Measurements from ENCODE around the gene DCAF15. TPM values are rescaled to one million over a fixed set of nuclear protein-coding genes. Genes with fewer than 3 reads are reported as not detected.
A peak's percentile ranks its signal among the peaks of the same experiment; 100 is the strongest.

Gene DCAF15
- total RNA-seq, 1 donor from 2014 or later, result 85.6 TPM

DNA sequence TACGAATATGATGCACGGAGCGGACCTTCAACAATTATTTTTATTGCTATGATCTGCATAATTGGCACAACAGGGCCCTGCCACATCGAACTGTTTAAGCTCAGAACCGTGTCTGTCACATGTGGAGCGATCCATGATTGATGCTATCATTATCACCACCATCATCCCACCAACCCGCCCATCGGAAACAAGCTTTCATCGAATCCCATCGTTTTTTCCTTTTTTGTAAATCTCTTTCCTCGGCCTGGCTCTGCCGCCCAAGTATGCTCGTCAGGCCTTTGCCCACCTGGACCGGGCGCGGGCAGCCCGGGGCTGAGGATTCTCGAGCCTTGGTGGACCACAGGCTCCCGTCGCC is 533 bp upstream of the DCAF15 start:
- DNase-seq (ENCODE audit: low read depth, low spot score), result no peak
- Mint-ChIP-seq H3K4me1 (peaks cover 15% of the 10 kb centered on the region), H3K27ac (ENCODE audit: unreplicated experiment) (no peak overlapping the region), H3K9me3 (no peaks in the 10 kb centered on the region), H3K4me3 (peak overlapping the region; percentile 99), H3K27me3 (ENCODE audit: low read depth) (no peaks in the 10 kb centered on the region), H3K36me3 (ENCODE audit: low read depth) (no peaks in the 10 kb centered on the region)
- no peak for TF ChIP-seq CTCF (conservative IDR thresholded peaks at IDR 0.05)

DNA sequence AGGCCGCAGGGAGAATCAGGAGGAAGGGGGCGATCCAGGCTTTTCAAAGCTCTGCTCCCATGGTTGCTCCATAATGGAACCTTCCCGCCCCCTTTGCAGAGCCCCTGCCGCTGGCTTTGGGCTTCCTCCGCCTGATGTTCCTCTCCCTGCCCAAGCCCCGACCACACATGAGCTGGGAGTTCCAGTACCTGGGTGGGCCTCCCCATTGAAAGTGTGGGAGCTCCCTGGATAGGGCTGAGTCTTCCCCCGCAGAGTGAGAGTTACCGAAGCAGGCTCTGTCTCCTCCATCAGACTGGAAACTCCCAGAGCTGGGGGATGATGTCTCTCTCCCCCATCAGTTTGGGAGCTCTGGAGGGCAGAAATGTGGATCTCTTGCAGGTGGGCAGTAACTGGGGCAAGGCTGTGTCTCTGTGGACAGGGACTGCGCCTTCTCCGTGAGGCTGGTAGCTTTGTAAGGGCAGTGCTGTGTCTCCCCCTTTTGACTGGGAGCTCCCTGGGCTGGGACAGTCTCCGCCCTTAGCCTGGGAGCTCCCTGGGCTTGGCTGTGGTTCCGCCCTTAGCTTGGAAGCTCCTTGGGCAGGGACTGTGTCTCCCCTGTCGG is 722 bp downstream of the DCAF15 start:
- Mint-ChIP-seq H3K4me1 (peaks cover 15% of the 10 kb centered on the region), H3K9me3 (no peaks in the 10 kb centered on the region)

DNA sequence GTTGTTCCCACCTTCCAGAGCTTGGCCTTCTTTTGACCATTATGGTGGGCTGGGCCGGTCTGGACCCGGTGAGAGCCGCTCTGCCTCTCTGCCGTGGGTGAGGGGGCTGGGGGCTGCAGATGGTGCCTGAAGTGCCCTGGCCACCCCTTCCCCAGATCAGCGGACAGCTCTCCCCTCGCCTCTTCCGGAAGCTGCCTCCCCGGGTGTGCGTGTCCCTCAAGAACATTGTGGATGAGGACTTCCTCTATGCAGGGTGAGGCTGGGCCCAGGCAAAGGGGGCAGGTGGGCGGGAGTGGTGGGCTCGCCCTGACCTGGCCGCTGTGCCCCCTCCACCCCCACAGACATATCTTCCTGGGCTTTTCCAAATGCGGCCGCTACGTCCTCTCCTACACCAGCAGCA is 1.9 kb downstream of the DCAF15 start:
- Mint-ChIP-seq H3K27me3 (ENCODE audit: low read depth) (no peaks in the 10 kb centered on the region), H3K4me3 (peak overlapping the region; percentile 90), H3K4me1 (peaks cover 15% of the 10 kb centered on the region), H3K36me3 (ENCODE audit: low read depth) (no peaks in the 10 kb centered on the region), H3K27ac (ENCODE audit: unreplicated experiment) (no peak overlapping the region), H3K9me3 (no peaks in the 10 kb centered on the region)
- DNase-seq (ENCODE audit: low read depth, low spot score), result no peak
- no peak for TF ChIP-seq CTCF (conservative IDR thresholded peaks at IDR 0.05)

More for the DNA sequence above, 722 bp downstream of the DCAF15 start:
- DNase-seq (ENCODE audit: low read depth, low spot score), result no peak
- H3K36me3 Mint-ChIP-seq (ENCODE audit: low read depth), result no peaks in the 10 kb centered on the region
- H3K27me3 Mint-ChIP-seq (ENCODE audit: low read depth), result no peaks in the 10 kb centered on the region
- H3K27ac Mint-ChIP-seq (ENCODE audit: unreplicated experiment), result peak overlapping the region; percentile 67
- peak overlapping the region; percentile 90 for H3K4me3 Mint-ChIP-seq
- no peak for TF ChIP-seq CTCF (conservative IDR thresholded peaks at IDR 0.05)

GRCh38 chr19:13955662-13956364 is 3.5 kb downstream of the DCAF15 start:
- Mint-ChIP-seq H3K4me3 (no peak overlapping the region), H3K36me3 (ENCODE audit: low read depth) (no peaks in the 10 kb centered on the region), H3K9me3 (no peaks in the 10 kb centered on the region), H3K4me1 (peaks cover 15% of the 10 kb centered on the region), H3K27me3 (ENCODE audit: low read depth) (no peaks in the 10 kb centered on the region), H3K27ac (ENCODE audit: unreplicated experiment) (no peak overlapping the region)
- no peak for TF ChIP-seq CTCF (conservative IDR thresholded peaks at IDR 0.05)
- DNase-seq (ENCODE audit: low read depth, low spot score), result no peak

GRCh38 chr19:13956365-13956744 is 4.0 kb downstream of the DCAF15 start:
- Mint-ChIP-seq H3K36me3 (ENCODE audit: low read depth) (peaks cover 1% of the 10 kb centered on the region), H3K9me3 (no peaks in the 10 kb centered on the region), H3K4me1 (peaks cover 17% of the 10 kb centered on the region), H3K27ac (ENCODE audit: unreplicated experiment) (no peak overlapping the region), H3K27me3 (ENCODE audit: low read depth) (no peaks in the 10 kb centered on the region), H3K4me3 (no peak overlapping the region)
- DNase-seq (ENCODE audit: low read depth, low spot score), result no peak
- no peak for TF ChIP-seq CTCF (conservative IDR thresholded peaks at IDR 0.05)
